Measurements from ENCODE around the gene MAP1S. TPM values are rescaled to one million over a fixed set of nuclear protein-coding genes. Genes with fewer than 3 reads are reported as not detected.

The MAP1S gene
- total RNA-seq, 2 experiments from 2014 or later = 18.1 to 21.4 TPM

GRCh38 chr19:17685451-17686022 is 33.7 kb upstream of the MAP1S start:
- DNase-seq (no peak), ATAC-seq (ENCODE audit: poor library complexity) (no peak)
- Mint-ChIP-seq H3K36me3 (ENCODE audit: low read depth) (no peaks in the 10 kb centered on the region), H3K4me1 (ENCODE audit: low read depth) (peaks cover 12% of the 10 kb centered on the region), H3K9me3 (no peaks in the 10 kb centered on the region), H3K4me3 (no peak overlapping the region), H3K27me3 (peaks cover 92% of the 10 kb centered on the region), H3K27ac (no peak overlapping the region)
- TF ChIP-seq CTCF (IDR thresholded peaks at IDR 0.05) = no peak
- ChIA-PET POLR2A (no interaction called here), CTCF (no interaction called here)
- no peaks in the 10 kb centered on the region for H3K36me3 ChIP-seq (ENCODE audit: insufficient read depth, low read length)
- no peak overlapping the region for H3K27ac ChIP-seq (ENCODE audit: low read depth in 1 of 2, low read length in 2 of 2)
- peaks cover 63 to 90% of the 10 kb centered on the region in 2 experiments for H3K27me3 ChIP-seq (ENCODE audit: control insufficient read depth in 1 of 2, insufficient read depth in 2 of 2, low read length in 2 of 2)
- peaks cover 27% of the 10 kb centered on the region for H3K4me1 ChIP-seq (ENCODE audit: insufficient read depth, low read length)
- intact Hi-C loops (cut with DNase I, micrococcal nuclease) = no loop called here
- H3K9me3 ChIP-seq (ENCODE audit: control insufficient read depth in 1 of 2, insufficient read depth in 1 of 2, low read length in 2 of 2) = peaks cover 0 to 25% of the 10 kb centered on the region in 2 experiments
- no peak overlapping the region for H3K4me3 ChIP-seq (ENCODE audit: low read length)

- H3K27ac Mint-ChIP-seq = no peak overlapping the region
- H3K4me3 Mint-ChIP-seq = no peak overlapping the region
- POLR2A ChIA-PET = no interaction called here
These were observed 33.2 kb upstream of the MAP1S start for GRCh38 chr19:17686023-17686521.

GRCh38 chr19:17686592-17687024 is 32.7 kb upstream of the MAP1S start:
- peaks cover 86% of the 10 kb centered on the region for H3K27me3 Mint-ChIP-seq
- peaks cover 55 to 79% of the 10 kb centered on the region in 2 experiments for H3K27me3 ChIP-seq (ENCODE audit: control insufficient read depth in 1 of 2, insufficient read depth in 2 of 2, low read length in 2 of 2)
- peaks cover 0 to 20% of the 10 kb centered on the region in 2 experiments for H3K9me3 ChIP-seq (ENCODE audit: control insufficient read depth in 1 of 2, insufficient read depth in 1 of 2, low read length in 2 of 2)
- no peak overlapping the region for H3K4me3 ChIP-seq (ENCODE audit: low read length)
- no peaks in the 10 kb centered on the region for H3K36me3 Mint-ChIP-seq (ENCODE audit: low read depth)
- H3K4me1 Mint-ChIP-seq (ENCODE audit: low read depth) = peaks cover 12% of the 10 kb centered on the region
- no peaks in the 10 kb centered on the region for H3K9me3 Mint-ChIP-seq
- no peaks in the 10 kb centered on the region for H3K36me3 ChIP-seq (ENCODE audit: insufficient read depth, low read length)
- H3K4me3 Mint-ChIP-seq = no peak overlapping the region
- peak in 1 of 14 experiments; percentile 16 for DNase-seq
- intact Hi-C loops (cut with DNase I, micrococcal nuclease) = no loop called here
- no peak overlapping the region for H3K27ac ChIP-seq (ENCODE audit: low read depth in 1 of 2, low read length in 2 of 2)
- ATAC-seq (ENCODE audit: poor library complexity) = no peak
- no peak overlapping the region for H3K27ac Mint-ChIP-seq
- ChIA-PET CTCF (no interaction called here), POLR2A (no interaction called here)
- no peak for TF ChIP-seq CTCF (IDR thresholded peaks at IDR 0.05)
- H3K4me1 ChIP-seq (ENCODE audit: insufficient read depth, low read length) = peaks cover 27% of the 10 kb centered on the region

More at GRCh38 chr19:17686023-17686521, 33.2 kb upstream of the MAP1S start:
- Histone ChIP-seq H3K36me3 (ENCODE audit: insufficient read depth, low read length) (no peaks in the 10 kb centered on the region), H3K4me1 (ENCODE audit: insufficient read depth, low read length) (peaks cover 27% of the 10 kb centered on the region), H3K9me3 (ENCODE audit: control insufficient read depth in 1 of 2, insufficient read depth in 1 of 2, low read length in 2 of 2) (peaks cover 0 to 22% of the 10 kb centered on the region in 2 experiments), H3K4me3 (ENCODE audit: low read length) (no peak overlapping the region), H3K27ac (ENCODE audit: low read depth in 1 of 2, low read length in 2 of 2) (no peak overlapping the region), H3K27me3 (ENCODE audit: control insufficient read depth in 1 of 2, insufficient read depth in 2 of 2, low read length in 2 of 2) (peaks cover 60 to 85% of the 10 kb centered on the region in 2 experiments)
- Mint-ChIP-seq H3K9me3 (no peaks in the 10 kb centered on the region), H3K4me1 (ENCODE audit: low read depth) (peaks cover 12% of the 10 kb centered on the region), H3K36me3 (ENCODE audit: low read depth) (no peaks in the 10 kb centered on the region), H3K27me3 (peaks cover 91% of the 10 kb centered on the region)
- CTCF ChIA-PET = no interaction called here
- intact Hi-C loops (cut with DNase I, micrococcal nuclease) = no loop called here
- no peak for ATAC-seq (ENCODE audit: poor library complexity)
- no peak for DNase-seq
- no peak for TF ChIP-seq CTCF (IDR thresholded peaks at IDR 0.05)
